NCI-H446 (cell line): Measurements from ENCODE around the gene IRF8.
"Not testable (repeated sequence)": the region's sequence is repeated elsewhere in the genome, so short reads cannot be mapped to it uniquely, and the experiment has no call there.

Experiments used
- DNase-seq, 2 experiments: peaks; one replicate each; lab custom pipeline; 2025; lab: John Stamatoyannopoulos, UW

Gene IRF8

GRCh38 chr16:85935391-85935973 lies 36.5 kb downstream of the IRF8 start:
- no peak for DNase-seq

GRCh38 chr16:85935974-85936760 lies 37.2 kb downstream of the IRF8 start:
- DNase-seq: no peak

- no peak for DNase-seq
Observed at GRCh38 chr16:85936816-85937215, 37.9 kb downstream of the IRF8 start.

GRCh38 chr16:85940214-85940613 lies 41.3 kb downstream of the IRF8 start:
- DNase-seq: no peak

- no peak for DNase-seq
Observed at GRCh38 chr16:85941863-85942644, 43.1 kb downstream of the IRF8 start.

- not testable (repeated sequence) for DNase-seq
Observed at GRCh38 chr16:85942659-85943058, 43.7 kb downstream of the IRF8 start.

GRCh38 chr16:85943711-85944110 lies 44.7 kb downstream of the IRF8 start:
- DNase-seq: no peak

- no peak for DNase-seq
Observed at GRCh38 chr16:85944572-85945423, 45.8 kb downstream of the IRF8 start.

- no peak for DNase-seq
Observed at GRCh38 chr16:85945424-85945751, 46.4 kb downstream of the IRF8 start.

GRCh38 chr16:85946541-85947124 lies 47.7 kb downstream of the IRF8 start:
- no peak for DNase-seq

GRCh38 chr16:85947230-85948137 lies 48.5 kb downstream of the IRF8 start:
- DNase-seq: no peak

- no peak for DNase-seq
Observed at GRCh38 chr16:85948138-85948509, 49.2 kb downstream of the IRF8 start.

GRCh38 chr16:85948616-85949265 lies 49.8 kb downstream of the IRF8 start:
- DNase-seq: no peak

- no peak for DNase-seq
Observed at GRCh38 chr16:85950136-85950918, 51.4 kb downstream of the IRF8 start.

- DNase-seq: no peak
Observed at GRCh38 chr16:85952197-85952596, 53.2 kb downstream of the IRF8 start.

- DNase-seq: no peak
Observed at GRCh38 chr16:85952811-85953210, 53.8 kb downstream of the IRF8 start.

- DNase-seq: no peak
Observed at GRCh38 chr16:85954927-85955519, 56.1 kb downstream of the IRF8 start.

GRCh38 chr16:85955566-85955965 lies 56.6 kb downstream of the IRF8 start:
- DNase-seq: no peak

- no peak for DNase-seq
Observed at GRCh38 chr16:85956426-85956825, 57.5 kb downstream of the IRF8 start.
